Stimulated activated CD4-positive, alpha-beta T cell treated with anti-CD3 and anti-CD28 coated beads, Interleukin-12 subunit alpha, Interleukin-12 subunit beta, amount 100 ng/mL, for 24 hours (primary cell): ENCODE data around the gene GNAZ.
A peak's percentile ranks its signal among the peaks of the same experiment; 100 is the strongest.

Source experiments
- DNase-seq, 2 experiments: peaks; one replicate each; pipeline ENCODE4 v3.0.0-alpha.2; 2020; ENCODE audit warnings: low read depth in 2 of 2

GNAZ gene

DNA sequence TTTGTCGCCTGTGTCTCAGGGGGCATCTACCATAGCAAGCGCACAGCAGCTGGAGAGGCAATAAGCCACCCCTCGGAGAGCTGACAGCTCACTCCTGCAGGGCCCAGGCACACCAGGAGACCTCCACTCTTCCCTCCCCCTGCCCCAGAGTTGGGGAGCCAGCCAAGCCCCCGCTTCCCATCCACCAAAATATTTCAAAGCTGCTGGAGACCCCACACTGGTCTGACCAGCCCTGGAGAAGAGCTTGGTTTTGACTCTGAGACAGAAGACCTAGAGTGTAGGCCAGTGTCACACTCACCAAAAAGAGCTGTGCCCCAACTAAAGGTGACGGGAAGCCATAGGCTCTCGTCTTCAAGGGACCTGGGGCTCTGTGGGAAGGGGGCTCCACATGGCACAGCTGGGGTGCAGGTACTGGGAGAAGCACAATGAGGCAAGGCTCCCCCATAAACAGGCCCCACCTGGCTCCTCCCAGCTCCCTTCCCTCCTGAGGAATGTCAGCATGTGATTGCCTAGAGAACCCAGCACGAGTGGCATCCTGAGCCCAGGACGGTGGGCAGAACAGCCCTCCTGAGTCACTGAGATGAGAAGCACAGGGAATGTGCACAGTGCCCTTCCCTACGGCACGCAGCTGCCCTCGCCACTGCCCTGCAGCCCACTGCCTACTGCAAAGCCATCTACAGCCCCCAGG lies 5.8 kb upstream of the GNAZ start:
- DNase-seq, result no peak

DNA sequence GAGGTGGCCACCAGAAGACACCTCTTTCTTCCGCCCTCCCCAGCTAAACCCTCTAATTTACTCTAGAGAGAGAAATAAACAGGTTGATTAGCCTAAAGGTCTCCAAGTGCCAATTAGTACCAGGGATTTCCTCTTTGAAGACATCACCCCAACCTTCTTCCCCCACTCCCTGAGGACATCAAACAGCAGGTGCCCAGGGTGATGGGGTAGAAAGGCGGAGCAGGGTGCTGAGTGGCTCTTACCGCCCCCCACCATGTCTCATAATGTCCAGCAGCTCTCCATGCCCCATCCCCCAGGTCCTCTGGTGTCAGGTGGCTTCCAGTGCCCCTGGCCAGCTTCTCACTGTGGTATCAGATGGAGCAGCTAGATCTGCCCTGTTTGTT lies 5.3 kb upstream of the GNAZ start:
- DNase-seq, result no peak

DNA sequence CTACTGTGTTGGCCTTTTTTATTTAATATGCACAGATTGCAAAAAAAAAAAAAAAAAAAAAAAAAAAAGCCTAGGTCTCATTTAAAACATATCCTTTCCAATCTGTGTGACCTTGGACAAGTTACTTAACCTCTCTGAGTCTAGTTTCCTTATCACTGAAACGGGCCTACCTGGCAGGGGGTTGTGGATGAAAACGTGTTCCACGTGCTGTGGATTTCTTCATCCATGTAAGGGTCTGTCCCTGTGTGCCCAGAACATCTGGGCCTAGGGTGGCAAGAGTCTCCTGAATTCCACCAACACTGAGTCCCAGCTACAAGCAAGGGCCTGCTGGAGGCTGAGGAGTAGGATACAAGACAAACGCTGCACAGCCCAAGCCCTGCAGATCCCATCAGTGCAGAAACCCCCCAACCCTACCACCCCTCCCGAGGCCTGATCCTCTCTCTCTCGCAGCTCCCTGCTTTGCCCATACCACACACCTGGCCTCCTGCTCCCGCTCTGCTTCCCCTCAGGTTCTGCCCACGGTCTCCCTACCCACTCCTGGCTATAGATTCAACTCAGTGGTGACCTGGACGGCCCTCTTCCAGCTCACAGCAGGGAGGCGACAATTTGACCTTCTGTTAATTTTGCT lies 4.7 kb upstream of the GNAZ start:
- DNase-seq, result no peak

DNA sequence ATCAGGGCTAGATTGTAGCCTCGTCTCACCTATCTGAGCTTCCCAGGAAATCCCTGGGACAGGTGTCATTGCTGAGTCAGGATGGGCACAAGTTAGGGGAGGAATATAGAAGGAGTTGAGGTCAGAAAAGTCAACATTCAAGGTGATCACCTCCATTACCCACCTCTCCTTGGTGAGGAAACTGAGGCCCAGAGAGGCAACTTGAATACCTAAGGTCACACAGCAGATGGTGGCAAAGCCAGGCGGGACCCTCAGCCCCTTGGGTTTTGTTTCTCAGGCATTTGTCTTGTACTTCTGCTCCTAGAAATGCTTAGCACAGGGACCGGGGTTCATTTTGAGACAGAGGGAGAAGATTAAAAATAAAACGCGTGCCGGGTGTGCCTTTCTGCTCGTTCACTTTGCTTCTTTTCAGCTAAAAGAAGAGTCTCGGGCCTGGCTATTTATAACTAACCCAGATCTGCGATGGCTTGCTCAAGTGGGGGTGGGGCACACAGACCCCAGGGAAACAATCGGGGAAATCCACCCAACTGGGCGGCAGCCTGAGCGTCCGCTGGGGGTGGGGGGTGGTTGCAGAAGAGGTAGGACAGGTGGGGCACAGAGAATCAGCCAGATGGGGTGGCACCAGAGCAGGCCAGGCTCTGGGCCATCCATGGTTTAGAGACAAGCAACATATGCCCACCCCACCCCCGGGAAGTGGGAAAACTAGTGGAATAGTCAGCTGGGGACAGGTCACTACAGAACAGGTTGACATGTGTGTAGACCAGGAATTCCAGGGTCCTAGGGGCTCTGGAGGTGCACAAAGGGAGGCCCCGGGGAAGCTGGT lies 3.9 kb upstream of the GNAZ start:
- no peak for DNase-seq

DNA sequence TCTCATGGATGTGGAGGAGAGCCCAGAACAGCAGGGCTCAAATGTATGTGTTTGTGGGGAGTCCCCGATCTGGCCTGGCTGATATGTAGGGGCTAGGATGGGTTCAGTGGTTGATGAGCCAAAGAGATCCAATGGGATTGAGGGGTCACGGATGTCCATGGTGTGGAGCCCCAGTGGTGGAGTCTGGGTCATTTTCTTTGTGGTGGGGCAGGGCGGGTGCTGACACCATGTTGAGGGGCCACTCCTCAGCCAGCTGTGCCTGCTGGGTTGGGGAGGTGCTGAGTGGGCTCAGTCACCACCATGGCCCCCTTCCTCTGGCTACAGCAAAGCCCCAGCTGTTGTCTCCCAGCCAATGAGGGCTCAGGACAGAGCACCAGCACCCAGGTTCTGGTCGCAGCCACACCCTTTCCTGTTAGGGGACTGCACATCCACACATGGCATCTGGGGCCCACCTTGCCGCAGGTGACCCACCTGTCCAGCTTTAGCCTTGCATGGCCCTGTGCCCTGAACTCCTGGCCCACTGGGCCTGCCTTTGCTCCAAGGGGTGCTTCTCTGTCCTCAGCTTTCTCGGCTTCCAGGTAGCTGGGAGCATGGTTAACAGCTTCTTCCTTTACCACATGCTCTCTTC lies 3.2 kb upstream of the GNAZ start:
- no peak for DNase-seq

DNA sequence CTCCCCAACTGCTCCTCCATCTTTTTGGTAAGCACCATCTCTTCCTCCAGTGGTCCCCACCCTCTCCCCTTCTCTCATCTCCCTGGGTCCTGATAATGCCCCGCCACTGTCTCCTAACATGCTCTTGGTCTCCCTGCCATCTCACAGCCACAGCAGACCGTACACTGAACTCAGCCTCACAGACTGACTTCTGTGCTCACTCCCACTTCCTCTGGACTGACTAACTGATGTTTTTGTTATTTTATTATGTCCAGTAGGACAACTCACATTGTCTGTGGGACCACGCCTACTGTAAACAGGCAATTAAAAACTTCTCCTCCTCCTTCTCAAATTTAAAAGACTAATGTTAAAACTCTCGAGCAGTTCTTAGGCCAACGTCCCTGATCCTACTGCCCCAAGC lies 2.6 kb upstream of the GNAZ start:
- DNase-seq, result no peak

DNA sequence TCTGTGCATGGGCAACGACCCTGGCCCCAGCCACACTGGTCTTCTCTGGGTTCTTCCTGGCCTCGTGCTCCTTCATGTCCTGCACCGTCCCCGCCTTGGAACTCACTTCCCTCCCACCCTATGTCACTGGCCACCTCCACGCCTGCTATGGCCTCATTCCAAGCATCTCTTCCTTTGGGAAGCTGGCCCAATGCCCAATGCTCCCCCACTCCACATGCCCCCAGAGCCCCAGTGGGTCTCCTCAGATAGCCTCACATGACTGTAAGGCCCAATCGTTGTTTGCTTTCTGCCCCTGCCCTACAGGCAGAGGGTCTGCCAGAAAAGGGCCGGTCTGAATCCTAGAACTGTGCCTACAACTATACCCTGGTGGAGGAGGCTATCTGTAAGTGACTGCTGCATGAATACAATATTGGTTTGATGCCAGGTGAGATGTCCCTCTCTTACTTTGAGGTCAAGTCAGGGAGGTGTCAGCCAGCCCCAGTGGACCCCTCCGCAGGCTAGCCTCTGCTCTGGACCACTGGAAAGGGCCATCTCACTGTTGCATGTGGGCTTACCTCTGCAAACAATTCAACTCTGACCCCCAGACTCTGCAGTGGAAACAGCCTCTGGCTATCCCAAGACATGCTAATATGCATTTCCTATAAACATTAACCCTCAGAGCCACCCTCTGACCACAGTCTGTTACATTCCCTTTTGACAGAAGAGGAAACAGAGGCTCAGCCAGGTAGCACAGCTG lies 2.1 kb upstream of the GNAZ start:
- no peak for DNase-seq

DNA sequence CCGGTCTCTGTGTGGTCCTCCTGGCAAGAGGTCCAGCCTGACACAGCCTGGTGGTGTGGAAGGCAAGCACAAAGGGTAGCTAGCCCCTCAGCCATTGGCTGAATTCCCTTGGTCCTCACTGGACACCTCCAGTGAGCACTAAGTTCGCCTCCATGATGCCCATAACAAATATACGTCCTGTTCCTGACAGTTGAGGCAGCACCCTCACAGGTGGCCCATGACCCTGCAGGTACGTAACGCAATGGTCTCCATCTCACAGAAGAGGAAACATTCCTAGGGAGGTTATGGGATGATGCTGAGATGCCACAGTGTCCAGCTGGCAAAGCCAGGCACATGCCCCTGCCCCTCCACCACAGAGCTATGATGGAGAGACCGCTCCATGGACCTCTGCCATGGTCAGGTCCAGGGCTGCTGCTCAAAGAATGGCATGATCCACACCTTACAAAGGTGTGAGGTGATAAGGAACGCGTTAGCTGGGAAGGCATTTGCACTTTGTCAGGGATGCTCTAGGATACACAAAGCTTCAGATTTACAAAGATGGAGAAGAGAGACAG lies 1.4 kb upstream of the GNAZ start:
- DNase-seq, result no peak

DNA sequence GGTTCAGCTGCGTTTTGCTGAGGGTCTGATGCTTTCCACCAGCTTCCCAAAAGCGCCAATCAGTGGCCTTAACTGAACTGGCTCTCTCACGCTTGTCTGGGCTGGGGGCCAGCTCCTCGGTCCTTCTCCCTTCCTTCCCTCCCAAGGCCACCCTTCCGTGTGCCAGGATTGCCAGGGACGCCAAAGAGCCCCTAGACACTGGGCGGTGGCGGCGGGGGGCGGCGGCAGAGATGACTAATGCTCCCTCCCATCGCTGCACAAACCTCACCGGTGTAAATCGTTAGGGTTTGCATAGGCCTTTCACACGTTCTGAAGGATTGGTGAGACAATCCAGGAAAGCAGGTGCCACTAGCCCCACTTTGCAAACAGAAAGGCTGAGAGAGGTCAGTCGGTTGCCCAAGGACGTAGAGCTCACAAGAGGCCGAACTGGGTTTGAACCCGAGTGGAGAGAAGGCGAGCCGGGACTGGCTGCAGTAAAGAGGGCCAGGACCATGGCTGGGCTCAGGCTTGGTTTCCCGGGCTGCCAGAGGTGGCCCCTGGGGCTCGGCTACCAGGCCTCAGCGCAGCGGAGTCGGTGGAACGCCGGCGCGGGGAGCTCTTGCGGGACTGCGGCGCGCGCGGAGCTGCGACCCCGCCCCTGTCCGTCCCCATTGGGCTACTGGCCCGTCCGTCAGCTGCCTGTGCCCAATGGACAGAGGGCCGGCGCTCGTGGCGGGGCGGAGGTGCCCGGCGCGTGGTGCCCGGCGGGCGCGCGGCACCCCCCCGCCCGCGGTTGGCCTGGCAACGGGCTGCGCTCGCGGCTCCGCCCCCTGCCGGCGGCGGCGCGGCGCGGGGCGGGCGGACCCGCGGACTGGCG lies 589 bp upstream of the GNAZ start:
- peak; percentile 61 to 86 for DNase-seq

DNA sequence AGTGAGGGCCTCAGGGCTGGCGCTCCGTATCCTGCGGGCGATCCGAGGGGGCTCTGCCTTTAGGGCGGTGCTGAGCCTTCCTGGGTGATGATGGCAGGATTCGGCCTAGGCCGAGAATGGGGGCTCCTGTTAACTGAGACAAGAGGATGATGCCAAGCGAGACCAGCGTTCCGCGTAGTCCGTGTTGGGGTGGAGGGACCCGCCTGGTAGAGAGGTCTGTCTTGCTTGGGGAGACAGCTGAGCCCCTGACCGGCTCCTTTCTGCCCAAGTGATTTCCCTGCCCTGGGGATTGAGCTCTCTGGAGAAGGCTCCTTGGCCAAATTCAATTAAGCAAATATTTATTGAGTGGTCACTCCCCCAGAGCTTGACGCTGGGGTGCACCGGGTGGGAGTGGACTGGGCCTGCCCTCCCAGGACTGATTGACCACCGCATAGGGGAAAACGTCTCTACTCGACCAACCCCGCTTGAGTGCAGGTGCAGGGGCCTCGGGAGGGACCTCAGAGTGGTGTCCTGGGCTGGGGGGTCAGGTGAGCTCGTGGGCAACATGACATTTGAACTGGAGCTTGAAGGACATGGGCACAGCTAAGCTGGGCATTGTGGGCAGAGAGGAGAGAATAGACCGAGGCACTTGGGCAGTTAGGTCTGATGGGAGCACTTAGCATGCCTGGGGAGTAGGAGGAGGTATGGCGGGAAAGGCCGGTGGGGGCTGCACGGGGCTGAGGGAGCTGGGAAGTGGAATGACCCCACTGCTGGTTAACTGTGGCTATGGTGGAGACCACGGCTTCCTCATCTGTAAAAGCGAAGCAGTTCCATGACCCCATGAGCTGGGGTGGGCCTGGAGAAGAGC lies 1.1 kb downstream of the GNAZ start:
- DNase-seq, result no peak

DNA sequence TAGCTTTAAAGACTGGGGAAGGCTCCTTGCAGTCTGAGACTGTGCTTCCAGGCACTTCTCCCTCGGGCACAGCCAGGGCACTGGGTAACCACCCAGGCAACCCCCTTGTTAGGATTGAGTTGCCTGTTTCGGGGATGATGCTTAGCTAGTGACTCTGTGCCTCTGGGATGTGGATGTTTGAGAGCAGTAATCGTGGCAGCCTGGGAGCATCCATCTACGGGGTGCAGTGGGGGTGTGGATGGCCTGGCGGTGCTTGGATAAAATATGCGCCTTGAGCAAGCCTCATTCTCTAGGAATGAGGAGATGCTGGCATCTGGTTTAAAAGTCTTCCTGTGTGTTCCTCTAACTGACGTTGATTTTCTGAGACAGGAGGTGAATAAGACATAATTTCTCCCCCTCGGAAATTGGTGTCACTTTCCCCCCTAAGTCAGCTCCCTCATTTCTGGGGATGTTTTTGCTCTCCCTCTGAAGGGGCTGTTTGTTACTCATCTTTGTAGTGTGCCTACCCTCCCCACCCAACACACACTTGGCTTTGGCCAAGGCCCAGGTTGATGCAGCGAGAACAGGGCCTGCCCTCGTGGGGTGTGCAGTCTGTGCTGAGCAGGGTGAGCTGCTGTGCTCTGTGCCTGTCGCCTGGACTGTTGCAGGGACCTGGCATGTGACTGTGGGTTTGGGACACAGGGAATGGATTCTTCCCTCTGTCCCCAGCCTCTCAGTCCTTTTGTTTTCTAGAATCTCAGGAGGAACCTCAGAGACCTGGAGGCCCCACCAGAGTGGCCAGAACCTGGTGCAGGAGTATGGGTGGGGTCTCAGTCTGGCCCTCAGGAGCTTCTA lies 2.0 kb downstream of the GNAZ start:
- no peak for DNase-seq

DNA sequence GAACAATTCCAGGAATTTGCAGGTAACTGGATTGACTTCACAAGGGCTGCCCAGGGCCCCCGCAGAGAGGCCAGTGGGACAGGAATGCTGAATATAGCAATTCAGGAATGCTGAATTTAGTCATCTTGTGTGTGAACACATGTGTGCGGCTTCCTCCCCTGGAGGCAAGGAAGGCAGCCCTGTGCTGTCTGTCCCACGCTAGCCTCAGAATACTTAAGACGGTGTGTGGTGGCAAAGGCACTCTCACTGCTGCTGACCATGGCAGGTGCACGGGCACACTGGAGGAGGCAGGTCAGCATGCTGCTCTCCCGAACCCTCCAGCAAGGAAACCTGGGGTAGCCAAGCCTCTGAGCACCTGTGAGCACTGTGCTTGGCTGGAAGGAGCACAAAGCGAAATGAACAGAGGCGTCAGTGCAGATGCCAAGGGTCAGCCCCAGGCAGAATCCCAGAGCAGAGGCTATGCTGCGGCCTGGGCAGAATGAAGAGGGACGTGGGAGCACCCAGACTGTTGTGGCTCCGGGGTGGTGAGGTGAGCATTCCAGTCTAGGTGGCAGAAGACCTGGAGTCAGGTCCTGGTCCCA lies 2.7 kb downstream of the GNAZ start:
- no peak for DNase-seq

DNA sequence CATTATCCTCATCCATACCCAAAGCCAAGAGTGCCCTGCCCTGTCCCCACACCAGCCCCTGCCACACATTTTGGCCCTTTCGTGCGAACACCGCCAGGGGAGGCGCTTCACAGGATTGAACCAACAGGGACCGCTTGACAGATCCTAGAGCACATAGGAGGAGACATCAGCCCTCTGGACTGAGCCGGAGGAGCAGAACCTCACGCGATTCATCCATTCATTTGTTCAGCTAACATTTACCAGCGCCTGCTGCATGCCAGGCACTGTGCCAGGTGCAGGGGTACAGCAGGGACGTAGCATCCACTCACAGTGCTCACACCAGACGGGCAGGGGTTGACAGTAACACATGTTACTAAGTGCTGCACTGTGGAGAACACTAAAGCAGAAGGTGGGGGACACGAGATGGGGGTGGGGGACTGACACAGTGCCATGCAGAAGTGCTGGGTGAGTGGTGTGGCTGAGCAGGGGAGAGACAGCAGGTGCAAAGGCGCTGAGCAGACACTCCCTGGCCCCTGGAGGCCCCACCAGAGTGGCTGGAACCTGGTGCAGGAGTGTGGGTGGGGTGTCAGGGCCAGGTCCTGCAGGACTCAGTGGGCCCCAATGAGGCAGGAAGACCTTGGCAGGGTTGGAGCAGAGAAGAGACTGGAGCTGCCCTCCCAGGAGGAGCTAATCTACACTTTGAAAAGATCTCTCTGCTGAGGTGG lies 3.4 kb downstream of the GNAZ start:
- DNase-seq, result no peak

DNA sequence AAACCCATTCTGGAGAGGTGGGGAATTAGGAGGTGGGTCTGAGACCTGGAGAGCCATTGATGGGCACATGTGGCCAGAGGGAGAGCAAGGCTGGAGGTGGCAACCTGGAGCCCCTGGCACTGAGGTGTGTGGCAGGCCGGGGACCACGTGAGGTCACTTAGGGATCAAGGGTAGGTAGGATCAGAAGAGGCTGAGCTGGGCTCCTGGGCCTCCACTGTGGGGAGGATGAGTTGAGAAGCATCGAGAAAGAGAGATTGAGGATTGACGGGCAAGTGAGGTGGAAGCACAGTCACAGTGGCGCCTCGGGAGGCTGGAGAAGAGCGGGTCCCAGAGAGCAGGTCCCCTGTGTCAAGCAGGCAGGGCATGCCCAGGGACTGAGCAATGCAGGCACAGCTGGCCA lies 4.1 kb downstream of the GNAZ start:
- no peak for DNase-seq

DNA sequence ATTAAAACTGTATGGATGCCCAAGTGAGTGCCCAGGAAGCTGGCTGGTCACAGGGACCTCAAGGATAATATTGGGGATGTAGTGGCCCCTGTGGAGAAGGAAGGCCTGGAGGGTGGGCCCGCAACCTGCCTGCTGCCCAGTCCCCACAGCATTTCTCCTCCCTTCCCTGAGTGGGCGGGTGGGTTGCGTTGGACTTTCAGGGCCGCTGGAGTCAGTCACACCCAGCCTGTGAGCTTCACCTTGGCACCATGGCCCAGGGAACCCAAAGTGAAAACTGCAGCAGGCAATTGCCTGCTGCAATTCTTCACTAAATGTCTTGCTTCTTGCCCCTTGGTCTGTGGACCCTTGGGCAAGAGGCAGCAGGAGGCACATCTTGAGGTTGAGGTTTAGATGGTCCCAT lies 4.7 kb downstream of the GNAZ start:
- DNase-seq, result no peak

DNA sequence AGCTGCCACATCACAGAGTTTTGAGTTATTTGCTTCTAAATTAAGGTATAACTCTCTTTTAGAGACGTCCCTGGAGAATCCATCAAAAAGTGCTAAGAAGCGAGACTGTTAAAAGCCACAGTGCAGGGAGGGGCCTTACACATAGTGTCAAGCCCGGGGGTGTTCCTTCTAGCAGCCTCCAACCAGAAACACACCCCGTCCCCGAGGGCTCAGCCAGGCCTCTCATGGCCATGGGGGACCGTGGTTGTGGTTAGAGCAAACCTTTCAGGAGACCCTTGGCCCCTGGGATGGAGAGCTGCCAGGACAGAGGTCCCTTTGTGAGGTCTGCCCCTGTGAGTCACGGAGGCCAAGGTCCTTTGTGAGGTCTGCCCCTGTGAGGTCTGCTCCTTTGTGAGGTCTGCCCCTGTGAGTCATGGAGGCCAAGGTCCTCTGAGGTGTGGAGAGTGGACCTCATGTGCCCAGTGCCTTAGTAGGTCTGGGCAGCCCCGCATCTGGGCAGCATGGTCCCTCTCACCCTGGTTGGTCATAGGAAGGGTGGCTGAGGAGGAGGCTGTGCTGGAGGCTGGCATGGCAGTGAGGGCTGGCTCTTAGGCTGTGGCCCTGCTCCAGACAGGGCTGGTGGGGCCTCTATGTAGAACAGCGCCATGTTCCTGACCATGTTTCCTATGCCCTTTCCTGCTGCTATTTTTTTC lies 5.4 kb downstream of the GNAZ start:
- no peak for DNase-seq

DNA sequence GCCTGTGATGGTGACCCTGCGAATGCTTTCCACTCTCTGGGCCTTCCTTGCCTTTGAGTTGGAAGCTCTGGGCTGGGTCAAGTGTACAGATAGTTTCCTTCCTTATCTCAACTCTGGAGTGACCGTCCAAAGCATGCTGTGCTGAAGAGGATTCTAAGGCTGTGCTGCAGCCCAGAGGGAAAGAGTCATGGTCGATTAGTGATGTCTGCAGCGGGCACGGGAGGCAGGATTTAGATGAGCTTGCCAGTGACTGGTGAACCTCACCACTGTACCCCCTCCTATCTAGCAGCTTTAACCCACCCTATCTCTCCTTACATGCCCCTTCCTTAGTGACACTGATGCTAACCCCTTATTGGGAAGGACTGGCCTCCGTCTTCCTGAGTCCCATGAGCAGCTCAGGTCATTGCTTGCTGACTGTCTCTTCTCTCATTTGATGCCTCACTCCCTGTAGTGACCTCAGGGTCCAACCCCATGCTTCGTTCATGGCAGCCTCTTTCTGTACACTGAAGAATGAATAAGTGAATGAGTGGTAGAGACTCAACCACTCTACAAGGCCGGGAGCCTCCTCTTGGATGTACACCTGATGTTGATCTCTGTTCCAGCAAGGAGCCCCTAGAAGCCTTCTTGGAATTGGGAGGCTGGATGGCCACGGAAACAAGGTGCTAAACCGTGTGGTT lies 6.7 kb downstream of the GNAZ start:
- no peak for DNase-seq
